HG02943 (cell line): ENCODE data around the gene FMO5.
"Not testable (repeated sequence)": the region's sequence is repeated elsewhere in the genome, so short reads cannot be mapped to it uniquely, and the experiment has no call there.

Source experiments
- ATAC-seq: cut with Tn5 transposase; IDR thresholded peaks from one replicate; pipeline ENCODE4 v1.9.1; 2021; ENCODE audit warnings: mild to moderate bottlenecking, low read depth, moderate library complexity; ENCODE audit not compliant: unreplicated experiment

Gene FMO5

GRCh38 chr1:147209825-147210821, 15.0 kb downstream of the FMO5 start:
- no peak for ATAC-seq

DNA sequence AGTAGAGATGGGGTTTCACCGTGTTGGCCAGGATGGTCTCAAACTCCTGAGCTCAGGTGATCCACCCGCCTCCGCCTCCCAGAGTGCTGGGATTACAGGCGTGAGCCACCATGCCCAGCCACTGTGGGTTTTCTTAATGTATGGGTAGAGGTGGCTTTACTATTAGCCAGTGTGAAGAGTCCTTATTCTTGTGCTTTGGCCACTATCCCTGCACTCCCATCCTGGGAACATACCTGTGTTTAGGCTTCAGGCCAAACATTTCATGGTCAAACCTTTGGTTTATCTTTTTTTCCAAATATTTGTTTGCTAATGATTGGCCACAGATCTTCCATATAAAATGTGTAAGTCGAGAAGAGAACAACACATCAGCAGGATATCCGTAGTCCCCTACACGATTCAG, 16.5 kb downstream of the FMO5 start:
- ATAC-seq: no peak

DNA sequence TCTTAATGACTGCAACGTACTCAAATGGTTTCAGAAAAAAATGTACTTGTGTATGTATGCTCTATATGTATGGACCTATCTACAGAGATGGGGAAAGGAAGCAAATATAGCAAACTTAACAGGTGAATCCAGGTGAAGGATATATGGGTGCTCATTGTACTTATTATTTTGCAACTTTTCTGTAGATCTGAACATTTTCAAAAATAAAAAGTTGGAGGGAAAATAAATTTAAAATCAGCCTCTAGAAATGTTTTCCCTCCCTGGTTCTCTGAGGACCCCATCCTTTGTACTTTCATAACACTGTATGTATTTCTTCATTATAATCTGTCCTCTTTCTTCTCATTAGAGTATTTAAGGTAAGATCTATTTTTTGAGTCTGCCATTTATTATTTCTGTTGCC, 17.9 kb downstream of the FMO5 start:
- ATAC-seq: no peak

DNA sequence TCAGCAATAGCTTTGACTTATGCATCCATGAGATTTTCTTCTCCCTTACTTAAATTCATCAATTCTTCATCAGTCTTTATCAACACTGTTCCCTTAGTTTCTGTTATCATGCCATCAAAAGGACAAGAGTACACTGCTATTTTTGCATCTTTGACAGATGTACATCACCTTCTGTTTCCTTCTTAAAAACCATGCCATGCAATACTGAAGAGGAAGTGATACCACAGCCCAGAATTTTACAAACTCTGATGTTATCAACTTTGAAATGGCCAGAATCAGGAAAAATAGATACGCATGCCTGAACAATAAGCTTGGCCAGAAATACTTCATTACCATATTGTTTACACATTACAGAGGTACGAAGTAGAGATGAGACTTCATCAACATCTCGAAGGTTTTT, 21.1 kb downstream of the FMO5 start:
- no peak for ATAC-seq

- ATAC-seq: no peak
Measured at GRCh38 chr1:147202576-147202975, 22.6 kb downstream of the FMO5 start.

DNA sequence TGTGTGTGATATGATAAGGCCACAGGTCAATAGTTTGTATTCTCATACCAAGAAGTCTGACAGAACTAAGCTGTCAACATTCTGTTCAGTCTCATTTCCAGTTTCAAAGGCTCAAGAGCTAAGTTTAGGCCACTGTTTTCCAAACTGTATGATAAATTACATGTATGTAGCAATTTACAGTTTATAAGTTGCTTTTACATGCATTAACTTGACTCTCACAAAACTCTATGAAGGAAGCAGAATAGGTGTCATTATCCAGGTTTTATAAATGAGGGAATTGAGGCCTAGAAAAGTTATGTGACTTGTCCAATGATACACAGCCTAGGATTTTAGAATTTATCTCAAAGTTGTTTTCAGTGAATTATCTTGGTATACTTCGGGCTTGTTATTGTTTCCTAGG, 23.4 kb downstream of the FMO5 start:
- ATAC-seq: no peak

- no peak for ATAC-seq
Measured at GRCh38 chr1:147201276-147201675, 23.9 kb downstream of the FMO5 start.

DNA sequence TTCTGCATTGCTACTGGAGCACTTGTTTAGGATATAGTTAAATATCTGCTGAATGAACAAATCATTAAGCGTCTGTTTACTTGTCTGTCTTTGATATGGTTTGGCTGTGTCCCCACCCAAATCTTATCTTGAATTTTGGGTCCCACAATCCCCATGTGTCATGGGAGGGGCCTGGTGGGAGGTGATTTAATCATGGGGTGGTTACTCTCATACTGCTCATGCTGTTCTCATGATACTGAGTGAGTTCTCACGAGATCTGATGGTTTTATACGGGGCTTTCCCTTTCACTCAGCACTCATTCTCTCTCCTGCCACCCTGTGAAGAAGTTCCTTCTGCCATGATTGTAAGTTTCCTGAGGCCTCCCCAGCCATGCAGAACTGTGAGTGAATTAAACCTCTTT, 27.8 kb downstream of the FMO5 start:
- not testable (repeated sequence) for ATAC-seq

DNA sequence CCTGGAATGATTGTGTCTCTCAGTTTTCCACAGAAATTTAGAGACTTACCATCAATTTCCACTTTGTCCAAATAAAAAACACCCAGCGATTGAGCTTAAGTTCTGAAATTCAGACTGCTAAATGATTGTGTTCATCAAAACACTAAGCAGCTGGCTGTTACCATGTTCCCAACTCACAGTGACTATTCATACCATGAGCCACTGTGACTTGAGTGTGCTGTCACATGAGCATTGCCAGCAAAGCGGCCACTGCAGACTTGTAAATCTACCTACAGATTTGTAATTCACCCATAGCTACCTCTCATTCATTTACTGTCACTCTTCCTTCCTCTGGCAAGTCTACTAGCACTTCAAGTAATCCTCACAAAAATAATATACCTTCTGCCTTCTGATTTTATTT, 35.6 kb downstream of the FMO5 start:
- ATAC-seq: no peak

DNA sequence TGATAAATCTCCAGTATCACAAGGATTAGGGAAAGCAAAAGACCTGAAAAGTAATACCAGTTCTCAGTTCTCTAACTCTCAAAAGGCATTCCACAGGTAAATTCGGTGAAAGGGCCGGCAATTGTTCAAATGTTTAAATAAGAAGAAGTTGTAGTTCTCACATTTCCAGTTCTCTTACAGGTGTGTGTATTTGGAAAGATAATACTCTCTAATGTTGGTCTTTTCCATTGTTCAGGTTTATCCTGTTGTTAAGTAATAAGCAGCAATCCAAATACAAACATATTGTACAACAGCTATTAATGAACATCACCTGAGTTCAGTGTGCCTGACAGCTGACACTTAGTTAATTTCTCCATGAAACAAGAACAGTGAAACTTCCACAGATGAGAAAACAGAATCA, 39.7 kb downstream of the FMO5 start:
- ATAC-seq: no peak

DNA sequence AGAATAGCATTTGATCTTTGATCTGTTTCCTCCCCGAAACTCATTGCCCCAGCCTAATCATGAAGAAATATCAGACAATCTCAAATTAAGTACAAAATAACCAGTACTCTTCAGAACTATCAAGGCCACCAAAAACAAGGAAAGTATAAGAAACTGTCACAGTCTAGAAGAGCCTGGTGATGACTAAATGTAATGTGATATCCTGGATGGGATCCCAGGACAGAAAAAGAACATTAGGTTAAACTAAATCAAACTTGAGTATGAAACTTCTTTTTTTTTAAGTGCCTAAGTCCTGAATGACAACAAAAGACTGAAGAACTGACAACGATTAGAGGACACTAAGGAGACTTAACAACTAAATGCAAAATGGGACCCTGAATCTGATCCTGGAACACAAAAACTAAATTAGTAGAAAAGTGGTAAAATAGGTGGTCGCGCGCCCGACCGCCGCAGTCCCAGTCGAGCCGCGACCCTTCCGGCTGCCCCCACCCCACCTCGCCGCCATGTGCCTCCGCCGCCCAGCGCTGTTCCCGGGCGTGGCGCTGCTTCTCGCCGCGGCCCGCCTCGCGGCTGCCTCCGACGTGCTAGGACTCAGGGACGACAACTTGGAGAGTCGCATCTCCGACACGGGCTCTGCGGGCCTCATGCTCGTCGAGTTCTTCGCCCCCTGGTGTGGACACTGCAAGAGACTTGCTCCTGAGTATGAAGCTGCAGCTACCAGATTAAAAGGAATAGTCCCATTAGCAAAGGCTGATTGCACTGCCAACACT, 47.3 kb downstream of the FMO5 start:
- ATAC-seq: no peak

GRCh38 chr1:147172168-147173016, 52.7 kb downstream of the FMO5 start, which contains the start of gene PRKAB2:
PRKAB2 (minus strand) TSS chr1:147172470; CDS start chr1:147172144, 326 bp downstream.
- peak; percentile 84 for ATAC-seq

GRCh38 chr1:147171399-147172167, 53.6 kb downstream of the FMO5 start:
- peak; percentile 24 for ATAC-seq

- no peak for ATAC-seq
Measured at GRCh38 chr1:147169840-147170674, 55.1 kb downstream of the FMO5 start.

- ATAC-seq: no peak
Measured at GRCh38 chr1:147169171-147169570, 56.0 kb downstream of the FMO5 start.

DNA sequence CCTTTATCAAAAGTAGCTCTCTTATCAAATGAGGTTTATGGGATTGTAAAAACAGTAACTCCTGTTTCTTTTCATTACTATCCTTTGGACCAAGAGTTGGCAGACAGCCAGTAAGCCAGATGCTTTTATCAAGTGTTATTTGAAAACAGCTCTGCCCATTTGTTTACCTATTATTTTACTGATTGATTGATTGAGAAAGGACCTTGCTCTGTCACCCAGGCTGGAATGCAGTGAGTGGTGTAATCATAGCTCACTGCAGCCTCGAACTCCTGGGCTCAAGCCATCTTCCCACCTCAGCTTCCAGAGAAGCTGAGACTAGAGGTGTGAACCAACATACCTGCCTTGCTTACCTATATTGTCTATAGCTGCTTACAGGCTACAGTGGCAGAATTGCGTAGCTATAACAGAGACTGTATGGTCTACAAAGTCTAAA, 56.5 kb downstream of the FMO5 start:
- ATAC-seq: no peak

GRCh38 chr1:147167365-147167764, 57.8 kb downstream of the FMO5 start:
- ATAC-seq: no peak

DNA sequence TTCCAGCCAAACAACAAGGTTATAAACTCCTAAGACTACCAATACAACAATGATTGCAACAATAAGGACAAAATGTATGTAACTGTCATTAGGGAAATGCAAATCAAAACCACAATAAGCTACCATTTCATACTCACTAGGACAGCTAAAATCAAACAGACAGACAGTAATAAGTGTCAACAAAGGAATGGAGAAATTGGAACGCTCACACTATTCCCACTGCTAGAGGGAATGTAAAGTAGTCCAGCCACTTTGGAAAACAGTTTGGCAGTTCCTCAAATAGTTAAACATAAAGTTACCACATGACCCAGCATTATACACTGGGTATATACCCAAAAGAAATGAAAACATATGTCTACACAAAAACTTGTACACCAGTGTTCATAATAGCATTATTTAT, 62.1 kb downstream of the FMO5 start:
- ATAC-seq: no peak

GRCh38 chr1:147162093-147162492, 63.0 kb downstream of the FMO5 start:
- ATAC-seq: no peak
